HL-60 (cell line): ENCODE results near the gene SLC25A12.

Experiments
- CTCF ChIP-seq: IDR thresholded peaks from one replicate; pipeline ENCODE4 v1.5.1; 2011; ENCODE audit warnings: low read length, control low read depth, inconsistent platforms; ENCODE audit not compliant: insufficient read depth
- POLR2AphosphoS5 ChIP-seq: IDR thresholded peaks from 2 replicates; pipeline ENCODE4 v1.6.1; 2012; ENCODE audit warnings: low read depth
- SPI1 ChIP-seq: IDR thresholded peaks from 2 replicates; pipeline ENCODE4 v1.6.1; 2012; ENCODE audit warnings: low read depth, mild to moderate bottlenecking, borderline replicate concordance

GRCh38 chr2:171791361-171791760 lies 102.7 kb downstream of the SLC25A12 start:
- TF ChIP-seq CTCF (no peak), POLR2AphosphoS5 (no peak), SPI1 (no peak)
